ENCODE results near the gene NKIRAS1.

The NKIRAS1 gene

DNA sequence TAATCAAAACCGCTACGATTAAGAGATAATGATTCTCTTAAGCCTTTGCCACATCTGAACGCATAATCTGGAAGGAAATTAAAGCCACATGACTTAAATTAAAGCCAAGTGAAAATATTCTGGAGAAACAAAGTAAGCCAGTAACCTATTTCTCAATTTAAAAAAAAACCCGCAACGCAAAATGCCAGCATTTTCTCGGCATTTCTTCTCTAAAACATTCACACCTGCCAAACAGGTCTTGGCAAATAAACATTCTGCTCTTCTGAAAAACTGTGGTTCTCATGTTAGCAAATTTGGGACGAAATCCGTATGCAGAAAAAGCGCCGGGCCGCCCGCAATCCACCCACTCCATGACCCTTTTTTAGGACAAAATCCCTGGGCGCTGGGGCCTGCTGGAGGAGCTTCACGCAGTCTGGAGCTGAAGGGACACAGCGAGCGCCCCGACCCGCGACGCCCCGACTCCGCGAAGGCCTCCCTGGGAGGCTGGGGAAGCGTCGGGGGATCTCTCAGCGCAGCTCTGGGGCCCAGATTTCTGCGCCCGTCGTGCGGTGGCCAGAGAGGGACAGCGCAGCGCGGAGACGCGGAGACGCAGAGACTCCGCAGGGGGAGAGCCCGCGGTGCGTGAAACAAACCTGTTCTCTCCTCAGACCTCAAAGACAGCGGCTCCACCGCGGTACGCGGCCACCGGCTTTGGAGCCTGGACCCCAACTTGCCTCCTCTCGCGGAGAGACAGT, 471 bp downstream of the NKIRAS1 start:
- ATAC-seq (ENCODE audit: insufficient read depth, low read depth) = peak; percentile 50
- no peak for DNase-seq
- TF ChIP-seq, protein P1, sequence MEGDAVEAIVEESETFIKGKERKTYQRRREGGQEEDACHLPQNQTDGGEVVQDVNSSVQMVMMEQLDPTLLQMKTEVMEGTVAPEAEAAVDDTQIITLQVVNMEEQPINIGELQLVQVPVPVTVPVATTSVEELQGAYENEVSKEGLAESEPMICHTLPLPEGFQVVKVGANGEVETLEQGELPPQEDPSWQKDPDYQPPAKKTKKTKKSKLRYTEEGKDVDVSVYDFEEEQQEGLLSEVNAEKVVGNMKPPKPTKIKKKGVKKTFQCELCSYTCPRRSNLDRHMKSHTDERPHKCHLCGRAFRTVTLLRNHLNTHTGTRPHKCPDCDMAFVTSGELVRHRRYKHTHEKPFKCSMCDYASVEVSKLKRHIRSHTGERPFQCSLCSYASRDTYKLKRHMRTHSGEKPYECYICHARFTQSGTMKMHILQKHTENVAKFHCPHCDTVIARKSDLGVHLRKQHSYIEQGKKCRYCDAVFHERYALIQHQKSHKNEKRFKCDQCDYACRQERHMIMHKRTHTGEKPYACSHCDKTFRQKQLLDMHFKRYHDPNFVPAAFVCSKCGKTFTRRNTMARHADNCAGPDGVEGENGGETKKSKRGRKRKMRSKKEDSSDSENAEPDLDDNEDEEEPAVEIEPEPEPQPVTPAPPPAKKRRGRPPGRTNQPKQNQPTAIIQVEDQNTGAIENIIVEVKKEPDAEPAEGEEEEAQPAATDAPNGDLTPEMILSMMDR (IDR thresholded peaks at IDR 0.05; ENCODE audit: borderline replicate concordance, extremely low read depth, low read length, poor library complexity, severe bottlenecking) = no peak
- TF ChIP-seq EZH2 (IDR thresholded peaks at IDR 0.05; ENCODE audit: borderline replicate concordance, low read depth, low read length, severe bottlenecking) = peak; percentile 34

DNA sequence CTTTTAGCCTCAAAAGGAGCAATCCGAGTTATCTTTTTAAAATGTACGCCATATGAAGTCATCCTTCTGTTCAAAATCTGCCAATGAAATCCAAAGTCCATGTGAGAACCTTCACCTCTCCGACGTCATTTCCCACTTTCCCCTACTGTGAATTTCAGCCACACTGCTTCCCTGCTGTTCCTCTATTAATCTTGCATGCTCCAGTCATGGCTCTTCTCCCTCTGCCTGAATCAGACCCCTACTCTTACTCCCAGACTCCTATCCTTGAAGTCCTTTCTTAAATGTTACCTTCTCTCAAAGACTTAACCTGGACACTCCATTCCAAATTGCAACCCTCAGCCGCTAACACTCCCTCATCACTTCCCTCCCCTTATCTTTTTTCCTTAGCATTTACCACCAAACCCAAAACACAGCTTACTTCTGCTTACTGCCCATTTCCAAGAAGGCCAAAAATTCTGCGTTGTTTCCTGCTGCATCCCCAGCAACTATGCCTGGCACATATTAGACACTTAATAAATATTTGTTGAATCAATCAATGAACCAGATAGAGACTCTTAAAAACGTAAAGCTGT, 1.2 kb downstream of the NKIRAS1 start:
- TF ChIP-seq, protein P1 (IDR thresholded peaks at IDR 0.05; ENCODE audit: borderline replicate concordance, extremely low read depth, low read length, poor library complexity, severe bottlenecking) = no peak
- H2AFZ ChIP-seq (ENCODE audit: low read depth, low read length) = peak overlapping the region; percentile 59
- DNase-seq = no peak
- H3K4me1 ChIP-seq (ENCODE audit: insufficient read depth, low read length) = peaks cover 31% of the 10 kb centered on the region
- H3K79me2 ChIP-seq (ENCODE audit: insufficient read depth, low read length) = peaks cover 26% of the 10 kb centered on the region
- H3K4me3 ChIP-seq (ENCODE audit: low read depth in 1 of 2, low read length in 2 of 2) = peak overlapping the region; percentile 29 to 68; a peak in 3 of 4 replicates
- peaks cover 32% of the 10 kb centered on the region for H3K36me3 ChIP-seq (ENCODE audit: insufficient read depth, low read length)
- H4K20me1 ChIP-seq (ENCODE audit: insufficient read depth, low read length) = peaks cover 28% of the 10 kb centered on the region
- ATAC-seq (ENCODE audit: insufficient read depth, low read depth) = no peak
- peak overlapping the region; percentile 86 for H3K9ac ChIP-seq (ENCODE audit: low read depth, low read length)
- H3K9me3 ChIP-seq (ENCODE audit: insufficient read depth, low read length, severe bottlenecking) = no peaks in the 10 kb centered on the region
- no peaks in the 10 kb centered on the region for H3K27me3 ChIP-seq (ENCODE audit: insufficient read depth, low read length, poor library complexity)
- H3K4me2 ChIP-seq (ENCODE audit: insufficient read depth, low read length) = peak overlapping the region; percentile 84
- no peak overlapping the region for H3K27ac ChIP-seq (ENCODE audit: low read length)

More for the DNA sequence above, 471 bp downstream of the NKIRAS1 start:
- Histone ChIP-seq H3K27ac (ENCODE audit: low read length) (peak overlapping the region; percentile 16; the same call in 1 of the 2 replicates), H3K4me2 (ENCODE audit: insufficient read depth, low read length) (peak overlapping the region; percentile 84), H3K9ac (ENCODE audit: low read depth, low read length) (peak overlapping the region; percentile 86), H3K27me3 (ENCODE audit: insufficient read depth, low read length, poor library complexity) (no peaks in the 10 kb centered on the region), H3K36me3 (ENCODE audit: insufficient read depth, low read length) (peaks cover 38% of the 10 kb centered on the region), H3K4me3 (ENCODE audit: low read depth in 1 of 2, low read length in 2 of 2) (peak overlapping the region; percentile 29 to 68; a peak in 3 of 4 replicates), H4K20me1 (ENCODE audit: insufficient read depth, low read length) (peaks cover 30% of the 10 kb centered on the region), H2AFZ (ENCODE audit: low read depth, low read length) (peak overlapping the region; percentile 59), H3K9me3 (ENCODE audit: insufficient read depth, low read length, severe bottlenecking) (no peaks in the 10 kb centered on the region), H3K4me1 (ENCODE audit: insufficient read depth, low read length) (peaks cover 31% of the 10 kb centered on the region), H3K79me2 (ENCODE audit: insufficient read depth, low read length) (peaks cover 26% of the 10 kb centered on the region)

DNA sequence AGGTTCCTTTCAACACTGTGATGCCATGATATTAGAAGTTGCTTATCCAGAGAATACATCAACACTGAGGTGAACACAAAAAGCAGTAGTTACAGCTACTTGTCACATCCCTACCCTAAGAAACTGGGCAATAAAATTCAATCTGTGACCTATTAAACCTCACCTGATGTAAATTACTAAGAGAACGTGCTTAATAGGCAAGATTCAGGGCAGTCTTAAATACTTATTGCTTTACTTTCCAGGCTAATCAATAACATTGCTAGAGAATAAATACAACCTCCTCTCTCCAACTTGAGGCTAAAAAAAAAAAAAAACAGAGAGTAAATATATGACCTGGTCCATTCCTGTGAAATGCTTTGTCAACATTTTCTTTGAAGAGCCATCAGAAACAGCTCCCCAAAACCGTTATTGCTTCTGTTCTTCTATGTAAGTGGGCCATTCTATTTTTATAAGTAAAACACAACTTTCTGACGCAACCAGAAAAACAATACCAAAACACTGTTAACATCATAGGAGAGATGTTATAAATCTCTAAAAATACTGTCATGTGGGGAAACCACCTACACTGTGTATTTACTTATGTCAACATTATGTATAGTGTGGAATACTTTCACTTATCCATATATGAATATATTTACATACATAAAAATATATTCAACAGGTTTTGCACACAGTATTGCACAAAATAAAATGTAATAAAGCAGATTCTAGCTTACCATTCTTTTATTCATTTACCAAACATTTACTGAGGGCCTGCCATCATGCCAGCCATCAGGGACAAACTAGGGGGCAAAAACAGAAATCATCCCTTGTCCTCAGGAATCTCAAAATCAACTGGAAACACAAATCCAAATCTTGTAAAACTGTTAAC, 2.7 kb downstream of the NKIRAS1 start:
- peaks cover 31% of the 10 kb centered on the region for H3K4me1 ChIP-seq (ENCODE audit: insufficient read depth, low read length)
- no peak for ATAC-seq (ENCODE audit: insufficient read depth, low read depth)
- no peak overlapping the region for H3K27ac ChIP-seq (ENCODE audit: low read length)
- H3K79me2 ChIP-seq (ENCODE audit: insufficient read depth, low read length) = peaks cover 26% of the 10 kb centered on the region
- no peak overlapping the region for H3K4me3 ChIP-seq (ENCODE audit: low read depth in 1 of 2, low read length in 2 of 2)
- TF ChIP-seq EZH2 (IDR thresholded peaks at IDR 0.05; ENCODE audit: borderline replicate concordance, low read depth, low read length, severe bottlenecking) = no peak
- TF ChIP-seq, protein P1 (IDR thresholded peaks at IDR 0.05; ENCODE audit: borderline replicate concordance, extremely low read depth, low read length, poor library complexity, severe bottlenecking) = no peak
- H2AFZ ChIP-seq (ENCODE audit: low read depth, low read length) = no peak overlapping the region
- H3K36me3 ChIP-seq (ENCODE audit: insufficient read depth, low read length) = peaks cover 23% of the 10 kb centered on the region
- no peaks in the 10 kb centered on the region for H3K27me3 ChIP-seq (ENCODE audit: insufficient read depth, low read length, poor library complexity)
- DNase-seq = no peak
- H3K4me2 ChIP-seq (ENCODE audit: insufficient read depth, low read length) = no peak overlapping the region
- no peaks in the 10 kb centered on the region for H3K9me3 ChIP-seq (ENCODE audit: insufficient read depth, low read length, severe bottlenecking)
- H3K9ac ChIP-seq (ENCODE audit: low read depth, low read length) = no peak overlapping the region
- H4K20me1 ChIP-seq (ENCODE audit: insufficient read depth, low read length) = peaks cover 18% of the 10 kb centered on the region
